C1 segment of cervical spinal cord (tissue), 14 donors: ENCODE measurements around the gene ZNF567.

Source experiments
- DNase-seq, 14 donors: peaks; one replicate each; lab custom pipeline; 2025; lab: John Stamatoyannopoulos, UW

The ZNF567 gene

GRCh38 chr19:36750066-36750691 lies 62.8 kb downstream of the ZNF567 start:
- no peak for DNase-seq
